IMR-90 (cell line): Measurements from ENCODE around the gene SLC35A4.

Experiments used
- CEBPB ChIP-seq: IDR thresholded peaks from 2 replicates; pipeline ENCODE4 v1.6.1; 2012; ENCODE audit warnings: low read depth, low read length, improper control_type of control experiment
- CTCF ChIP-seq: conservative IDR thresholded peaks from 2 replicates; pipeline ENCODE4 v1.5.1; 2012; ENCODE audit warnings: mild to moderate bottlenecking, low read depth, low read length, improper control_type of control experiment
- ELK1 ChIP-seq: fragments of 150-350 bp; IDR thresholded peaks from 2 replicates; pipeline ENCODE4 v1.6.1; 2016; ENCODE audit warnings: low read depth, mild to moderate bottlenecking, low read length, moderate library complexity, borderline replicate concordance
- MAFK ChIP-seq: IDR thresholded peaks from 2 replicates; pipeline ENCODE4 v1.6.1; 2012; ENCODE audit warnings: low read depth, low read length, improper control_type of control experiment
- MAZ ChIP-seq: IDR thresholded peaks from 2 replicates; pipeline ENCODE4 v1.6.1; 2012; ENCODE audit warnings: low read depth, mild to moderate bottlenecking, low read length, improper control_type of control experiment, moderate library complexity, borderline replicate concordance
- MXI1 ChIP-seq: IDR thresholded peaks from 2 replicates; pipeline ENCODE4 v1.6.1; 2012; ENCODE audit warnings: low read depth, mild to moderate bottlenecking, low read length, moderate library complexity, borderline replicate concordance
- NFE2L2 ChIP-seq: fragments of 150-350 bp; IDR thresholded peaks from 2 replicates; pipeline ENCODE4 v1.6.1; 2016; ENCODE audit warnings: low read depth, mild to moderate bottlenecking, low read length
- POLR2A ChIP-seq: IDR thresholded peaks from 2 replicates; pipeline ENCODE4 v1.6.1; 2012; ENCODE audit warnings: mild to moderate bottlenecking, low read depth, low read length
- RFX5 ChIP-seq: IDR thresholded peaks from 2 replicates; pipeline ENCODE4 v1.8.0; 2012; ENCODE audit warnings: low read depth, mild to moderate bottlenecking, low read length, moderate library complexity
- USF2 ChIP-seq: fragments of 150-350 bp; IDR thresholded peaks from 2 replicates; pipeline ENCODE4 v1.6.1; 2017; ENCODE audit warnings: mild to moderate bottlenecking, antibody characterized with exemption, low read length, low read depth

- TF ChIP-seq POLR2A (no peak), CEBPB (no peak), CTCF (no peak), MXI1 (no peak), RFX5 (no peak), ELK1 (no peak), MAZ (no peak), NFE2L2 (no peak), MAFK (no peak), USF2 (no peak)
These were observed 24.4 kb upstream of the SLC35A4 start for GRCh38 chr5:140540227-140540626.
